ENCODE results near the gene BBOF1.

The BBOF1 gene

GRCh38 chr14:74034572-74034971 lies 15.4 kb downstream of the BBOF1 start:
- DNase-seq (ENCODE audit: low read depth): no peak

GRCh38 chr14:74035556-74035955 lies 16.4 kb downstream of the BBOF1 start:
- no peak for DNase-seq (ENCODE audit: low read depth)

GRCh38 chr14:74038020-74038859 lies 19.1 kb downstream of the BBOF1 start:
- DNase-seq (ENCODE audit: low read depth): no peak

GRCh38 chr14:74042296-74042695 lies 23.1 kb downstream of the BBOF1 start:
- no peak for DNase-seq (ENCODE audit: low read depth)

- no peak for DNase-seq (ENCODE audit: low read depth)
Observed at GRCh38 chr14:74045522-74045921, 26.4 kb downstream of the BBOF1 start.

GRCh38 chr14:74048281-74048680 lies 29.1 kb downstream of the BBOF1 start:
- DNase-seq (ENCODE audit: low read depth): no peak

- DNase-seq (ENCODE audit: low read depth): no peak
Observed at GRCh38 chr14:74049876-74050495, 30.8 kb downstream of the BBOF1 start.

- no peak for DNase-seq (ENCODE audit: low read depth)
Observed at GRCh38 chr14:74062809-74063150, 43.6 kb downstream of the BBOF1 start.

- DNase-seq (ENCODE audit: low read depth): no peak
Observed at GRCh38 chr14:74064426-74064825, 45.3 kb downstream of the BBOF1 start.

- DNase-seq (ENCODE audit: low read depth): no peak
Observed at GRCh38 chr14:74064883-74065282, 45.7 kb downstream of the BBOF1 start.

GRCh38 chr14:74065746-74066575 lies 46.8 kb downstream of the BBOF1 start:
- no peak for DNase-seq (ENCODE audit: low read depth)

- DNase-seq (ENCODE audit: low read depth): no peak
Observed at GRCh38 chr14:74077401-74077800, 58.3 kb downstream of the BBOF1 start.

- no peak for DNase-seq (ENCODE audit: low read depth)
Observed at GRCh38 chr14:74080820-74081460, 61.8 kb downstream of the BBOF1 start.

- DNase-seq (ENCODE audit: low read depth): no peak
Observed at GRCh38 chr14:74081491-74081890, 62.3 kb downstream of the BBOF1 start.

GRCh38 chr14:74083161-74083560 lies 64.0 kb downstream of the BBOF1 start:
- no peak for DNase-seq (ENCODE audit: low read depth)

- DNase-seq (ENCODE audit: low read depth): no peak
Observed at GRCh38 chr14:74083784-74084276, 64.7 kb downstream of the BBOF1 start.

- peak; percentile 100 for DNase-seq (ENCODE audit: low read depth)
Observed at GRCh38 chr14:74084277-74085046, 65.3 kb downstream of the BBOF1 start, which contains the start of the genes ALDH6A1 and LIN52. Gene ALDH6A1 (minus strand): TSS chr14:74084453. CDS start chr14:74084394, 59 bp downstream. Gene LIN52 (plus strand): TSS chr14:74084956. CDS start chr14:74084975, 19 bp downstream.

GRCh38 chr14:74085047-74085637 lies 66.0 kb downstream of the BBOF1 start:
- no peak for DNase-seq (ENCODE audit: low read depth)

- DNase-seq (ENCODE audit: low read depth): no peak
Observed at GRCh38 chr14:74085828-74086227, 66.7 kb downstream of the BBOF1 start.

- no peak for DNase-seq (ENCODE audit: low read depth)
Observed at GRCh38 chr14:74089251-74090020, 70.3 kb downstream of the BBOF1 start.

All from stimulated activated CD8-positive, alpha-beta memory T cell treated with anti-CD3 and anti-CD28 coated beads, Interleukin-12 subunit alpha, Interleukin-12 subunit beta, amount 100 ng/mL, for 1 hour (primary cell).